ENCODE data around the gene PLCB3.

Gene PLCB3

GRCh38 chr11:64252003-64252872, 908 bp downstream of the PLCB3 start:
- peak in 1 of 2 donors; percentile 19 for DNase-seq

DNA sequence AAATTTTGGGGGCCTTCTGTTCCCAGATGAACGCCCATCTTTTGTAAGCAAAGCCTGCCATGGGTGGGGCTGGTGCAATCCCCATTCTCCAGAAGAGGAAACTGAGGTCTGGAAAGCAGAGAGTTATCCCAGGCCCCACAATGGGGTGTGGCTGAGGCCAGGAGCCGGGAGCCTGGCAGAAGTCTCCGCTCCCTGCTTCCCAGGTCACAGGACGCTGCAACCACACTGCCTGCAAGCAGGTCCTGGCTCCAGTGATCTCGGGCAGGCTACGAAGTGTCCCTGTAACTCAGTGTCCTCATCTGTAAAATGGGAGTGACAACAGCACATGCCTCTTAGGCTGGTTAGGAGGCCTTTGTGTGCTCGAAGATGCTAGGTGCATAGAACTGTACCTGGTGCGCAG, 1.7 kb downstream of the PLCB3 start:
- DNase-seq, result no peak

- no peak for DNase-seq
Observed at GRCh38 chr11:64253481-64253880, 2.2 kb downstream of the PLCB3 start.

GRCh38 chr11:64254326-64254725, 3.0 kb downstream of the PLCB3 start:
- no peak for DNase-seq

DNA sequence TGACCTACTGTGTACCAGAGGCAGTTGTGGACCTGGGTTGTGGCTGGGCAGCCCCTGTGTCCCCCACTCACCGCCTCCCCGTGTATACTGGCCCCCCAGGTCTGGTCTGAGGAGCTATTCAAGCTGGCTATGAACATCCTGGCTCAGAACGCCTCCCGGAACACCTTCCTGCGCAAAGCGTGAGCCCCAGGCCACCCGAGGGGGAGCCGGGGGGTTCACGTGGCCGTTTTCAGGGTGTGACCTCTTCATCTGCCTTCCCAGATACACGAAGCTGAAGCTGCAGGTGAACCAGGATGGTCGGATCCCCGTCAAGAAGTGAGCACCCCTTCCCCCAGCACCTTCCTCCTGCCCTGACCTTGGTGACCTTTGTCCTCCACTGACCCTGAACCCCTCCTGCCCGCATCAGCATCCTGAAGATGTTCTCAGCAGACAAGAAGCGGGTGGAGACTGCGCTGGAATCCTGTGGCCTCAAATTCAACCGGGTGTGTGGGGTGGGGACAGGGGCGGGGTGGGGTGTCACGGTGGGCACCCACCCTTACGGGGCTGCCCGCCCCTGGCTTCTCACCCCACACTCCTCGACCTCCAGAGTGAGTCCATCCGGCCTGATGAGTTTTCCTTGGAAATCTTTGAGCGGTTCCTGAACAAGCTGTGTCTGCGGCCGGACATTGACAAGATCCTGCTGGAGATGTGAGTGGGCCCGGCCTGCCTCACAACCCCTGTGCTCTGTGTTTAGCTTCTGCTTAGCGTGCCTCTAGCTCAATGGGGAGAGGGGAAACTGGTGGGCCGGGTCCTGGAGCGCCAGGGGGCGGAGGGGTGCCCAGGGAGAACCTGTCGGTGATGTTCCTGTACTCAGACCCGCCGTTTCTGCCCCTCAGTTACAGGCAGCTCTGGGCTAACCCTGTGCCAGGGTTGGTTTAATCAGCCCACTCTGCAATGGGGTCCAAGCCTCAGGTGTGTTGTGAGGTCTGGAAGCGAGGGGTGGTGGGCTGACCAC, 4.1 kb downstream of the PLCB3 start:
- DNase-seq, result no peak

- DNase-seq, result no peak
Observed at GRCh38 chr11:64256300-64256699, 5.0 kb downstream of the PLCB3 start.

DNA sequence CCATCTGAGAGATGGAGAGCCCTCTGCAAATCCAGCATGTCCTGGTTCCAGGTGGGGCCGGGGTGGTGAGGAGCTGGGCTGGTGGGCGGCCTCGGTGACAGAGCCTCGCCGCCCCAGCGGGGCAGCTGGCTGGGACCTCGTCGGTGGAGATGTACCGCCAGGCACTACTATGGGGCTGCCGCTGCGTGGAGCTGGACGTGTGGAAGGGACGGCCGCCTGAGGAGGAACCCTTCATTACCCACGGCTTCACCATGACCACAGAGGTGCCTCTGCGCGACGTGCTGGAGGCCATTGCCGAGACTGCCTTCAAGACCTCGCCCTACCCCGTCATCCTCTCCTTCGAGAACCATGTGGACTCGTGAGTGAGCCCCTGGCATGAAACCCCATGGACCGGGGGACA, 7.0 kb downstream of the PLCB3 start:
- DNase-seq, result no peak

DNA sequence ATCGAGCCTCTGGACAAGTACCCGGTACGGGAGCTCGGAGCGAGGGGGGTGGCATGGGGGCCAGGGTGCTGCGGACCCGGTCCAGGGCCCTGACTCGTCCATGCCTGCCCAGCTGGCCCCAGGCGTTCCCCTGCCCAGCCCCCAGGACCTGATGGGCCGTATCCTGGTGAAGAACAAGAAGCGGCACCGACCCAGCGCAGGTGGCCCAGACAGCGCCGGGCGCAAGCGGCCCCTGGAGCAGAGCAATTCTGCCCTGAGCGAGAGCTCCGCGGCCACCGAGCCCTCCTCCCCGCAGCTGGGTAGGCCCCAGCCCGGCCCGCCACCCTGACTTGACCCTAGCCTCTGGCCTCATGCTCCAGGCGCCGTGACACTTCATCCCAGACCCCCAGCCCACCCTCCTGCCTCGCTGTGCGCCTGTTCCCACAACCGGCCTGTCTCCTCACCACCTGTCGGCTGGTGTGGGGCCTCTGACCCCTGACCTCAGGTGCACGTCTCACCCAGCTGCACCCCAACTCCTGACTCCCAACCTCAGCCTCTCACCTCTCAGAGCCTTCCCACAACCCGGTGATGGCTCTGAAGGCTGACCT, 7.7 kb downstream of the PLCB3 start:
- DNase-seq, result no peak

- DNase-seq, result no peak
Observed at GRCh38 chr11:64259533-64260067, 8.3 kb downstream of the PLCB3 start.

DNA sequence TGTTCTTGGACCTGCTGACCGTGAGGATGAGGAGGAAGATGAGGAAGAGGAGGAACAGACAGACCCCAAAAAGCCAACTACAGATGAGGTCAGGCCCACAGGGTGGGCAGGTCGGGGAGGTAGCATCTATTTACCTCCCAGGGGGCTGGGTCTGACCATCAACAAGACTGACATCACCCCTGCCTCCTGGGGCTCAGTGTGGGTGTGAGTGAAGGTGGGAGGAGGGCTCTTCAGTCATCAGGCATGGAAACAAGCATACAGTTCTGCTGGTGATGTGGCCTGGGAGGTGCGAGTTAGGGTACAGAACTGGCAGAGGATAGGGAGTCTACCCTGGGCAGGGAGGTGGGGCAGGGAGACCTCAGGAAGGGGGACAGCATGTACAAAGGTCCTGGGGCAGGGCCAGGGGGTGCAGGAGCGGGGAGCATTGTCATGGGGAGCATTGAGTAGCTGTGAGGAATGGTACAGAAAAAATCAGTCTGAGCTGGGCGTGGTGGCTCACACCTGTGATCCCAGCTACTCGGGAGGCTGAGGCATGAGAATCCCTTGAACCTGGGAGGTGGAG, 8.9 kb downstream of the PLCB3 start:
- no peak for DNase-seq

DNA sequence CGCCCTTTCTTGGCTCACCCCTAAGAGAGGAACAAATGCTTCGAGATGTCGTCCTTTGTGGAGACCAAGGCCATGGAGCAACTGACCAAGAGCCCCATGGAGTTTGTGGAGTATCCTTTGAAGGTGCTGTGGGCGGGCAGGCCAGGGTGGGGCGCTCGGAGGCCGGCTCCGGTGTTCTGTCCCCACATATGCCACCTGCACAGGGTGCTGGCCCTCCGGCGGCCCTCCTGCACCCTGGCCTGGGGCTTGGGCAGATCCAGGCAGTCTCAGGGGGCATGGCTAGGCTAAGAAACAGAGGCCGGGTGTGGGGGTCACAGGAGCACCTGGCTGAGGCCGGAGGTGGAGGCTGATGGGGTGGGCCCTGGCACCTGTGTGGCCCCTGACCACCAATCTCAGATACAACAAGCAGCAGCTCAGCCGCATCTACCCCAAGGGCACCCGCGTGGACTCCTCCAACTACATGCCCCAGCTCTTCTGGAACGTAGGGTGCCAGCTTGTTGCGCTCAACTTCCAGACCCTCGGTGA, 10.3 kb downstream of the PLCB3 start:
- DNase-seq, result no peak

DNA sequence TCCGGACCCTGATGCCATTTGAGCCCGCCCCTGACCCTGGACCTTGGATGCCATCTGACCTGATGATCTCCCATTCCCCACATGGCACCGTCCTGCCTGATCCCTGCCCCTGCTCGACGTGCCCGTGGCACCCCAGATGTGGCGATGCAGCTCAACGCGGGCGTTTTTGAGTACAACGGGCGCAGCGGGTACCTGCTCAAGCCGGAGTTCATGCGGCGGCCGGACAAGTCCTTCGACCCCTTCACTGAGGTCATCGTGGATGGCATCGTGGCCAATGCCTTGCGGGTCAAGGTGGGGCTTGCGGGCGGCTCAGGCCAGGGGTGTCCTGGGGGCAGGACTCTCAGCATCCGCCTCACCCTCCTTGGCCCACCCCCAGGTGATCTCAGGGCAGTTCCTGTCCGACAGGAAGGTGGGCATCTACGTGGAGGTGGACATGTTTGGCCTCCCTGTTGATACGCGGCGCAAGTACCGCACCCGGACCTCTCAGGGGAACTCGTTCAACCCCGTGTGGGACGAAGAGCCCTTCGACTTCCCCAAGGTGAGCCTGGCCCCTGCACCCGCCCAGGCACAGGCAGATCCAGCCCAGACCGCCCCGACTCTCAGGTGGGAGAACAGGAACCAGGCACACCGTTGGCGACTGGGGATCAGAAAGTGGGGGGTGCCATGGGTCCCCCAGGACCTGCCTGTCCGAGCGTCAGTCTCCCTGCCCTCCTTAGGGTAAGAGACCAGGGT, 11.1 kb downstream of the PLCB3 start:
- no peak for DNase-seq

DNA sequence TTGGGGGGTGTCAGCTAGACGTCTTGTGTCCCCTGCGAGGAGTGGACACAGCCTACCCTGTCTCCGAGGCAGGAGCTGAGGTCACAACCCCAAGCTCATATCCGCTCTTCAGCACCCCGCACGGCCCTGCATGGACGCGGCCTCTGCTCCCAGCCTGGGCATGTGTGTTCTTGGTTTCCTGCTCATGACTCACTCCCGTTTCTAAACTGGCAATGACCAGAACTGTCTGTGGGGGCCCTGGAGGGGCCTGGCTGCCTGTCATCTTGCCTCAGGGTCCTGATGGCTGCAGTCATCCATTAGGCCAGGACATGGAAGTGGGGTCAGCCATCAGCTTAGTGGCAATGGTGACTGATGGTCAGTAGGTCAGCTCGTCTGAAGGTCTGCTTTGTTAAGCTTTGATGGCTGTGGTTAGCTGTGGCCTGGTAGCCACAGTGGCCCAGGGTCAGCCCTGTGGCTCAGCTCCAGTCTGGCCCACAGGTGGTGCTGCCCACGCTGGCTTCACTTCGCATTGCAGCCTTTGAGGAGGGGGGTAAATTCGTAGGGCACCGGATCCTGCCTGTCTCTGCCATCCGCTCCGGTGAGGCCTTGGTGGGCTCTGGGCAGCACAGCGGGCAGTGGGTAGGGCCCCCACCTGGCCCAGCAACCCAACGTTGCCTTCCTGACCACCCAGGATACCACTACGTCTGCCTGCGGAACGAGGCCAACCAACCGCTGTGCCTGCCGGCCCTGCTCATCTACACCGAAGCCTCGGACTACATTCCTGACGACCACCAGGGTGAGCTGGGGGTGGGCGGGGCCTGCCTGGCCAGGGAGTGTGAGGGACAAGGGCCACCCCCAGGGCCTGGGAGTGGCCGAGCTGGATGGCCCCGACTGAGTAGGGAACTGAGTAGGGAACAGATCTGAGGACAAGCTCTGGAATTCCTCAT, 12.0 kb downstream of the PLCB3 start:
- no peak for DNase-seq

GRCh38 chr11:64263947-64264317, 12.6 kb downstream of the PLCB3 start:
- no peak for DNase-seq

DNA sequence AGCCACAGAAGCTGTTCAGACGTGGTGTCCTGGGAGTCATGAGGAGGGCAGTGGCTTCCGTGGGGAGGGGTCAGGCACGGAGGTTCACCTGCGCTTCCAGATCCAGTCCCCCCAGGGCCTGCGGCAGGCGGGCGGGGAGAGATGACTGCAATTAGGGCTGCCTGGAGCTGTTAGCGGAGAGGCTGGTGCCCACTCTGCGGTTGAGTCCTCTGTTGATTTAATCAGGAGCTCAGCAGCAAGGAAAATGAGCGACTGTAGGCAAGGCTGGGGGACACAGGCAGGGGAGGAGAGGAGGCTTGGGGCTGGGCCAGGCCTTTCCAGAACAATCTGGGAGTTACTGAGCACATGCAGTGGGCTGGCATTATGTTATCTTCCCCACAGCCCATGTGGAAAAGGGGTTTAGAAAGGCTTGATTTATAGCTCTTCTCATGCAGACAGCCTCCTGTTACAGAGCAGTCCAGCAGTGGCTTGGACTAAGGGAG, 13.1 kb downstream of the PLCB3 start:
- DNase-seq, result no peak

DNA sequence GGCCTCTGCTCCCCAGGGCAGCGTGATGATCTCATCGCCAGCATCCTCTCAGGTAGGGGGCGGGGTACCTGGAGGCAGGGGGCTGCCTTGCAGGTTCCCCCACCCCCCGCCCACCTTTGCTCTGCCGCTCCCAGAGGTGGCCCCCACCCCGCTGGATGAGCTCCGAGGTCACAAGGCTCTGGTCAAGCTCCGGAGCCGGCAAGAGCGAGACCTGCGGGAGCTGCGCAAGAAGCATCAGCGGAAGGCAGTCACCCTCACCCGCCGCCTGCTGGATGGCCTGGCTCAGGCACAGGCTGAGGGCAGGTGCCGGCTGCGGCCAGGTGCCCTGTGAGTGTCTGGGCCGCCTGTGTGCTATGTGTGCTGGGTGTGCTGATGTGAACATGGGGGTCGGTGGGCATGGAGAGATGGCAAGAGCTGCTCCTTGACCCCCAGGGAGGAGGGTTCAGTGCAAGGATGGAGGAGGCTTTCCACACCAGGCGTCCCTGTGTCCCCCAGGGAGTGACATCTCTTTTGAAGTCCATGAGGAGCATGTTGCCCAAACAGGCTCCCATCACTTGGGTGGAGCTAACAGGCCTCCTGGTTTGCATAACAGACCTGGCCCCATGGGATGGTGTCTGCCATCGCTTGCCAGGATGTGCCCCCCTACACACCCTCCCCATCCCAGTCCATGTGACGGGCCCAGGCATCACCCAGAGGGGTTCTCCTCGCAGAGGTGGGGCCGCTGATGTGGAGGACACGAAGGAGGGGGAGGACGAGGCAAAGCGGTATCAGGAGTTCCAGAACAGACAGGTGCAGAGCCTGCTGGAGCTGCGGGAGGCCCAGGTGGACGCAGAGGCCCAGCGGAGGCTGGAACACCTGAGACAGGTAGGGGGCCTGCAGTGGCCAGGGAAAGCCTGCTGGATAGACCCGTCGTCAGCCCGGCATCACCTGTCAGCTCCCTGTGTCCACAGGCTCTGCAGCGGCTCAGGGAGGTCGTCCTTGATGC, 14.1 kb downstream of the PLCB3 start:
- DNase-seq, result no peak

GRCh38 chr11:64266339-64266738, 15.0 kb downstream of the PLCB3 start:
- no peak for DNase-seq

DNA sequence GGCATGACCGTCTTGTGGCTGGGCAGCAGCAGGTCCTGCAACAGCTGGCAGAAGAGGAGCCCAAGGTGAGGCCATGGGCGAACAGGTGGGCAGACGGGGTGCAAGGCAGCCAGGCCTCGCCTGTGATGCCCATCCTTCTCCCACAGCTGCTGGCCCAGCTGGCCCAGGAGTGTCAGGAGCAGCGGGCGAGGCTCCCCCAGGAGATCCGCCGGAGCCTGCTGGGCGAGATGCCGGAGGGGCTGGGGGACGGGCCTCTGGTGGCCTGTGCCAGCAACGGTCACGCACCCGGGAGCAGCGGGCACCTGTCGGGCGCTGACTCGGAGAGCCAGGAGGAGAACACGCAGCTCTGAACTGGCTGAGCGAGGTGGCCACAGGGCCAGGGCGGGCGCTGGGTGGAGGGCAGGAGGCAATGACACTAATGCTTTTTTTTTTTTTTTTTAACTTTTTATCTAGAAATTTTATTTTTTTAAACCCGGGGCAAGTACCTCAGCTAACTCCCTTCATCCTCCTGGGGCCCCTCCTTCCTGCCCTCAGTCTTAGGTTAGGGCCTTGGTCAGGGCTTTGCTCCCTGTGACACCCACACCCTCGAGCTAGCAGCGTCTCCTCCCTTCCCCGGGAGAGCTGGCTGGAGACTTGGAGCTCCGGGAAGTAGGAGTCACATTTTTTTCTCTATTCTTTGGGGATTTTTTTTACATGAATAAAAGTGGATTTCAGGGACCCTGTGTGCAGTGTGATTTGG, 16.0 kb downstream of the PLCB3 start:
- DNase-seq, result no peak

All from CD4-positive, alpha-beta T cell treated with Interleukin-4 for 1 hour (primary cell).